ENCODE measurements around the gene TRIM39. TPM values are rescaled to one million over a fixed set of nuclear protein-coding genes. Genes with fewer than 3 reads are reported as not detected.
A peak's percentile ranks its signal among the peaks of the same experiment; 100 is the strongest.

TRIM39 gene
- total and polyA plus RNA-seq, 9 of the 15 experiments (the other 6 are each of a cell fraction or from before 2014, with no cell fraction given), result 5.6 to 17.7 (median 12.8) TPM

DNA sequence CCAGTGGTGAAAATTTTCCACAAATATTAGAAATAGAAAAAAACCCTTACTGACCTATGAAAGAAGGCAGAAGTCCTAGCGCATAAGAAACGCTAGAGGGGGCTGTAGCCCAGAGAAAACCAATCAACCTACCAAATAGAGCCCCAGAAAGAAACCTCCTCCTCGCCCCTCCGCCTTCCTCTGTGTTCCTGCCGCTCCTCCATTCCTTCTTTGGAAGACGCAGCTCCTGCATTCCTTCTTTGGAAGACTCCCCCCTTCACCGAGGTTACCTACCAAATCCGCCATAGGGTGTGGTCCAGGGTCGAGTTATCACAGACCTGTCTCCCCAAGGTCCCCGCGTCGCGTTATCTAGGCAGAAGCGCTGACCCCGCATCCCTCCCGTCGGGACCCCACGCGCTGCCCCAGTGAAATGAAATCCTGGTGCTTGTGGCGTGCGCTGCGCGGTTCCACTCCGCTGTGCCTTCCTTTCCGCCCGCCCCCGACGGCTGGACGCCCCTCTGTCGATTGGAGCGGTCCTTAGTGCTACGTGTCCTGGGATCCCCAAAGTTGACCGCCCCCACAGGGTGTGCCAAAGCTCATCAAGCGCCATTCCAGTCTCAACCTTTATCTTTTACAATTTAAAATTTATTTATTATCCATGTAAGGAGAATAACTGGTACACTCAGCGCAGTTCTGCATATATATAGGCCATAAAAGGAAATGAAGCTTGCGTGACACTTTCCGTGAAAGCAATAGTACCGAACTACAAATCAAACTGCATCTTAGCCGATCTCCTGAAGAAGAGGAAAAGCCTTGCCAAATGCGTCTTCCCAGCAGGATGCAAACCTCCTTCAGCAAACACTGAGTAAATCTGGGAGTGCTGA is 31.2 kb downstream of the TRIM39 start (continued):
- TF ChIP-seq SRSF7 (optimal IDR thresholded peaks at IDR 0.05; ENCODE audit: low read depth, low read length) (no peak), TAF15 (IDR thresholded peaks at IDR 0.05; ENCODE audit: low read depth, low read length) (no peak), ZNF79 (CRISPR knock-in tag; IDR thresholded peaks at IDR 0.05; ENCODE audit: low read depth) (no peak), THRAP3 (IDR thresholded peaks at IDR 0.05; ENCODE audit: borderline replicate concordance) (no peak), SMC3 (conservative IDR thresholded peaks at IDR 0.05; ENCODE audit: insufficient read depth, low read depth, low read length) (peak; percentile 28; the same call in 1 of the 2 replicates), PCBP1 (IDR thresholded peaks at IDR 0.05; ENCODE audit: low read depth, low read length, poor library complexity, severe bottlenecking) (no peak), CHD1 (IDR thresholded peaks at IDR 0.05; ENCODE audit: low read length) (no peak), SREBF2 (CRISPR knock-in tag; IDR thresholded peaks at IDR 0.05) (no peak), ZNF121 (CRISPR knock-in tag; conservative IDR thresholded peaks at IDR 0.05) (no peak), FOS (IDR thresholded peaks at IDR 0.05; ENCODE audit: extremely low read depth, insufficient read length) (no peak), CHCHD3 (CRISPR knock-in tag; IDR thresholded peaks at IDR 0.05) (no peak), HLTF (IDR thresholded peaks at IDR 0.05) (no peak), ZNF76 (CRISPR knock-in tag; IDR thresholded peaks at IDR 0.05; ENCODE audit: borderline replicate concordance) (no peak), ZZZ3 (IDR thresholded peaks at IDR 0.05) (no peak), TCF7L2 (IDR thresholded peaks at IDR 0.05; ENCODE audit: low read depth, low read length) (no peak), SPI1 (IDR thresholded peaks at IDR 0.05; ENCODE audit: borderline replicate concordance, low read depth, low read length) (no peak)
- TF ChIP-seq, protein P1, sequence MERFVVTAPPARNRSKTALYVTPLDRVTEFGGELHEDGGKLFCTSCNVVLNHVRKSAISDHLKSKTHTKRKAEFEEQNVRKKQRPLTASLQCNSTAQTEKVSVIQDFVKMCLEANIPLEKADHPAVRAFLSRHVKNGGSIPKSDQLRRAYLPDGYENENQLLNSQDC (CRISPR knock-in tag; IDR thresholded peaks at IDR 0.05), result no peak
- TF ChIP-seq, protein P2, sequence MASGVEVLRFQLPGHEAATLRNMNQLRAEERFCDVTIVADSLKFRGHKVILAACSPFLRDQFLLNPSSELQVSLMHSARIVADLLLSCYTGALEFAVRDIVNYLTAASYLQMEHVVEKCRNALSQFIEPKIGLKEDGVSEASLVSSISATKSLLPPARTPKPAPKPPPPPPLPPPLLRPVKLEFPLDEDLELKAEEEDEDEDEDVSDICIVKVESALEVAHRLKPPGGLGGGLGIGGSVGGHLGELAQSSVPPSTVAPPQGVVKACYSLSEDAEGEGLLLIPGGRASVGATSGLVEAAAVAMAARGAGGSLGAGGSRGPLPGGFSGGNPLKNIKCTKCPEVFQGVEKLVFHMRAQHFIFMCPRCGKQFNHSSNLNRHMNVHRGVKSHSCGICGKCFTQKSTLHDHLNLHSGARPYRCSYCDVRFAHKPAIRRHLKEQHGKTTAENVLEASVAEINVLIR (CRISPR knock-in tag; IDR thresholded peaks at IDR 0.05), result no peak
- TF ChIP-seq, protein P3, sequence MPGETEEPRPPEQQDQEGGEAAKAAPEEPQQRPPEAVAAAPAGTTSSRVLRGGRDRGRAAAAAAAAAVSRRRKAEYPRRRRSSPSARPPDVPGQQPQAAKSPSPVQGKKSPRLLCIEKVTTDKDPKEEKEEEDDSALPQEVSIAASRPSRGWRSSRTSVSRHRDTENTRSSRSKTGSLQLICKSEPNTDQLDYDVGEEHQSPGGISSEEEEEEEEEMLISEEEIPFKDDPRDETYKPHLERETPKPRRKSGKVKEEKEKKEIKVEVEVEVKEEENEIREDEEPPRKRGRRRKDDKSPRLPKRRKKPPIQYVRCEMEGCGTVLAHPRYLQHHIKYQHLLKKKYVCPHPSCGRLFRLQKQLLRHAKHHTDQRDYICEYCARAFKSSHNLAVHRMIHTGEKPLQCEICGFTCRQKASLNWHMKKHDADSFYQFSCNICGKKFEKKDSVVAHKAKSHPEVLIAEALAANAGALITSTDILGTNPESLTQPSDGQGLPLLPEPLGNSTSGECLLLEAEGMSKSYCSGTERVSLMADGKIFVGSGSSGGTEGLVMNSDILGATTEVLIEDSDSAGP (CRISPR knock-in tag; IDR thresholded peaks at IDR 0.05), result no peak
- TF ChIP-seq, protein P4, sequence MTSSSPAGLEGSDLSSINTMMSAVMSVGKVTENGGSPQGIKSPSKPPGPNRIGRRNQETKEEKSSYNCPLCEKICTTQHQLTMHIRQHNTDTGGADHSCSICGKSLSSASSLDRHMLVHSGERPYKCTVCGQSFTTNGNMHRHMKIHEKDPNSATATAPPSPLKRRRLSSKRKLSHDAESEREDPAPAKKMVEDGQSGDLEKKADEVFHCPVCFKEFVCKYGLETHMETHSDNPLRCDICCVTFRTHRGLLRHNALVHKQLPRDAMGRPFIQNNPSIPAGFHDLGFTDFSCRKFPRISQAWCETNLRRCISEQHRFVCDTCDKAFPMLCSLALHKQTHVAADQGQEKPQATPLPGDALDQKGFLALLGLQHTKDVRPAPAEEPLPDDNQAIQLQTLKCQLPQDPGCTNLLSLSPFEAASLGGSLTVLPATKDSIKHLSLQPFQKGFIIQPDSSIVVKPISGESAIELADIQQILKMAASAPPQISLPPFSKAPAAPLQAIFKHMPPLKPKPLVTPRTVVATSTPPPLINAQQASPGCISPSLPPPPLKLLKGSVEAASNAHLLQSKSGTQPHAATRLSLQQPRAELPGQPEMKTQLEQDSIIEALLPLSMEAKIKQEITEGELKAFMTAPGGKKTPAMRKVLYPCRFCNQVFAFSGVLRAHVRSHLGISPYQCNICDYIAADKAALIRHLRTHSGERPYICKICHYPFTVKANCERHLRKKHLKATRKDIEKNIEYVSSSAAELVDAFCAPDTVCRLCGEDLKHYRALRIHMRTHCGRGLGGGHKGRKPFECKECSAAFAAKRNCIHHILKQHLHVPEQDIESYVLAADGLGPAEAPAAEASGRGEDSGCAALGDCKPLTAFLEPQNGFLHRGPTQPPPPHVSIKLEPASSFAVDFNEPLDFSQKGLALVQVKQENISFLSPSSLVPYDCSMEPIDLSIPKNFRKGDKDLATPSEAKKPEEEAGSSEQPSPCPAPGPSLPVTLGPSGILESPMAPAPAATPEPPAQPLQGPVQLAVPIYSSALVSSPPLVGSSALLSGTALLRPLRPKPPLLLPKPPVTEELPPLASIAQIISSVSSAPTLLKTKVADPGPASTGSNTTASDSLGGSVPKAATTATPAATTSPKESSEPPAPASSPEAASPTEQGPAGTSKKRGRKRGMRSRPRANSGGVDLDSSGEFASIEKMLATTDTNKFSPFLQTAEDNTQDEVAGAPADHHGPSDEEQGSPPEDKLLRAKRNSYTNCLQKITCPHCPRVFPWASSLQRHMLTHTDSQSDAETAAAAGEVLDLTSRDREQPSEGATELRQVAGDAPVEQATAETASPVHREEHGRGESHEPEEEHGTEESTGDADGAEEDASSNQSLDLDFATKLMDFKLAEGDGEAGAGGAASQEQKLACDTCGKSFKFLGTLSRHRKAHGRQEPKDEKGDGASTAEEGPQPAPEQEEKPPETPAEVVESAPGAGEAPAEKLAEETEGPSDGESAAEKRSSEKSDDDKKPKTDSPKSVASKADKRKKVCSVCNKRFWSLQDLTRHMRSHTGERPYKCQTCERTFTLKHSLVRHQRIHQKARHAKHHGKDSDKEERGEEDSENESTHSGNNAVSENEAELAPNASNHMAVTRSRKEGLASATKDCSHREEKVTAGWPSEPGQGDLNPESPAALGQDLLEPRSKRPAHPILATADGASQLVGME (CRISPR knock-in tag; IDR thresholded peaks at IDR 0.05), result no peak
